OCI-LY1 (cell line): Measurements from ENCODE around the gene SPATA21.

Source experiments
- CTCF ChIP-seq: fragments of 200-600 bp; sonication (generic), shearing (Covaris generic); IDR thresholded peaks from 2 replicates; pipeline ENCODE4 v1.5.1; 2017; ENCODE audit warnings: mild to moderate bottlenecking, antibody characterized with exemption, low read length, moderate library complexity, mixed read lengths
- EZH2 ChIP-seq: fragments of 200-600 bp; sonication (generic), shearing (Covaris generic); IDR thresholded peaks from 2 replicates; pipeline ENCODE4 v1.8.0; 2017; ENCODE audit warnings: borderline replicate concordance, mixed run types, mild to moderate bottlenecking, antibody characterized with exemption, low read length, moderate library complexity, mixed read lengths

- TF ChIP-seq EZH2 = no peak
- TF ChIP-seq CTCF = no peak
These were observed 18.3 kb downstream of the SPATA21 start for GRCh38 chr1:16418823-16419425.
